ENCODE measurements around the gene WWTR1.

DNA sequence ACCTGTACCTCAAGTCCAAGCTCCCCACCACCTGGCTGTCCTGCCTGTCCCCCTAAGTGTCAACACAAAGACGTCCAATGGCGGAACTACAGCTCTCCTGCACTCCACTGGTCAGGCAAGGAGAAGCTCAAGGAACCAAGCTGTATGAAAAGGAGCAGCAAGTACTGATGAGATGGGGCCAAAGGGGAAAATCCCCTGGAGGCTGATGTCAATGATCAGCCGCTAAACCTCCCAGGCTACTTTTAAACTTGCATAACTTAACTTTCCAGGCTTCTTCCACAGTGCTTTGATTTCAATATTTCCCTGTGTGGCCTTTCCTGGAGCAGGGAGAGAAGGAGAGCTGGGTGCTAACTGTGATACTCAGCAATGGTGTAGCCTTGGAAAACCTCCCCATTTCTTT is 148.3 kb downstream of the WWTR1 start:
- no peak for TF ChIP-seq REST (IDR thresholded peaks at IDR 0.05; ENCODE audit: insufficient read depth in 1 of 2, low read depth in 2 of 2, low read length in 2 of 2)
- TF ChIP-seq TAF1 (IDR thresholded peaks at IDR 0.05; ENCODE audit: borderline replicate concordance, insufficient read depth, low read length) = no peak

Data from PFSK-1 (cell line).